Common myeloid progenitor, CD34-positive (primary cell): ENCODE results near the gene CACNA1A.
"Not testable (repeated sequence)": the region's sequence is repeated elsewhere in the genome, so short reads cannot be mapped to it uniquely, and the experiment has no call there.

Experiments used
- CTCF ChIA-PET: fragments of 350-600 bp; sonication (Branson Sonifier 250); formaldehyde crosslinking; loops from one replicate; lab custom pipeline; 2021; ENCODE audit warnings: antibody characterized with exemption; lab: Charles Lee
- POLR2A ChIA-PET: fragments of 350-600 bp; sonication (Branson Sonifier 250); formaldehyde crosslinking; loops from one replicate; lab custom pipeline; 2021; ENCODE audit warnings: antibody characterized with exemption; lab: Charles Lee
- DNase-seq, 3 donors: peaks; one replicate each; pipeline versions ENCODE4 v3.0.0 to v3.0.0-alpha.2; 2013
- H3K27ac ChIP-seq, 2 experiments: 1 replicate in 1 of 2; 2 replicates in 1 of 2; pipeline ENCODE4 v1.7.0; 2013; ENCODE audit warnings: inconsistent platforms in 2 of 2, low read length in 2 of 2, mild to moderate bottlenecking in 2 of 2, low read depth in 1 of 2, moderate library complexity in 1 of 2; ENCODE audit not compliant: severe bottlenecking in 2 of 2, insufficient read depth in 1 of 2, poor library complexity in 1 of 2
- H3K27me3 ChIP-seq, 5 experiments: replicated peaks in 2 of 5; 1 replicate in 3 of 5; 2 replicates in 2 of 5; pipeline versions ENCODE4 v1.6.1 to v1.7.0; 2013; ENCODE audit warnings: low read length in 4 of 5, mild to moderate bottlenecking in 2 of 5, moderate library complexity in 2 of 5, inconsistent platforms in 1 of 5; ENCODE audit not compliant: insufficient read depth in 5 of 5, control insufficient read depth in 4 of 5
- H3K36me3 ChIP-seq, 4 experiments: 1 replicate in 2 of 4; 2 replicates in 2 of 4; pipeline versions ENCODE4 v1.6.1 to v1.7.0; 2013; ENCODE audit warnings: low read length in 3 of 4, control low read depth in 1 of 4, mild to moderate bottlenecking in 1 of 4; ENCODE audit not compliant: control insufficient read depth in 4 of 4, insufficient read depth in 4 of 4
- H3K4me1 ChIP-seq, 4 experiments: 1 replicate in 3 of 4; 2 replicates in 1 of 4; pipeline versions ENCODE4 v1.6.1 to v1.7.1; 2013; ENCODE audit warnings: low read length in 3 of 4, mild to moderate bottlenecking in 3 of 4, control low read depth in 1 of 4, inconsistent platforms in 1 of 4, moderate library complexity in 1 of 4; ENCODE audit not compliant: control insufficient read depth in 4 of 4, insufficient read depth in 4 of 4; ENCODE audit errors: control extremely low read depth in 1 of 4
- H3K4me3 ChIP-seq, 7 experiments: 1 replicate in 4 of 7; 2 replicates in 3 of 7; pipeline versions ENCODE4 v1.5.1 to v1.7.0; 2013; ENCODE audit warnings: mild to moderate bottlenecking in 7 of 7, low read length in 6 of 7, moderate library complexity in 6 of 7, inconsistent platforms in 2 of 7, low read depth in 2 of 7, control low read depth in 1 of 7; ENCODE audit not compliant: insufficient read depth in 4 of 7, control insufficient read depth in 1 of 7; ENCODE audit errors: extremely low read depth in 1 of 7
- H3K9me3 ChIP-seq, 5 experiments: 1 replicate in 4 of 5; 2 replicates in 1 of 5; pipeline versions ENCODE4 v1.6.1 to v1.7.1; 2013; ENCODE audit warnings: low read length in 4 of 5, mild to moderate bottlenecking in 2 of 5, inconsistent platforms in 1 of 5, low read depth in 1 of 5, moderate library complexity in 1 of 5; ENCODE audit not compliant: control insufficient read depth in 4 of 5, insufficient read depth in 2 of 5; ENCODE audit errors: control extremely low read depth in 1 of 5
- WGBS: methylation state at CpG from one replicate; pipeline ENCODE4 v1.1.5; 2013; ENCODE audit not compliant: insufficient coverage; 5-methylcytosine and 5-hydroxymethylcytosine counted together

CACNA1A gene

DNA sequence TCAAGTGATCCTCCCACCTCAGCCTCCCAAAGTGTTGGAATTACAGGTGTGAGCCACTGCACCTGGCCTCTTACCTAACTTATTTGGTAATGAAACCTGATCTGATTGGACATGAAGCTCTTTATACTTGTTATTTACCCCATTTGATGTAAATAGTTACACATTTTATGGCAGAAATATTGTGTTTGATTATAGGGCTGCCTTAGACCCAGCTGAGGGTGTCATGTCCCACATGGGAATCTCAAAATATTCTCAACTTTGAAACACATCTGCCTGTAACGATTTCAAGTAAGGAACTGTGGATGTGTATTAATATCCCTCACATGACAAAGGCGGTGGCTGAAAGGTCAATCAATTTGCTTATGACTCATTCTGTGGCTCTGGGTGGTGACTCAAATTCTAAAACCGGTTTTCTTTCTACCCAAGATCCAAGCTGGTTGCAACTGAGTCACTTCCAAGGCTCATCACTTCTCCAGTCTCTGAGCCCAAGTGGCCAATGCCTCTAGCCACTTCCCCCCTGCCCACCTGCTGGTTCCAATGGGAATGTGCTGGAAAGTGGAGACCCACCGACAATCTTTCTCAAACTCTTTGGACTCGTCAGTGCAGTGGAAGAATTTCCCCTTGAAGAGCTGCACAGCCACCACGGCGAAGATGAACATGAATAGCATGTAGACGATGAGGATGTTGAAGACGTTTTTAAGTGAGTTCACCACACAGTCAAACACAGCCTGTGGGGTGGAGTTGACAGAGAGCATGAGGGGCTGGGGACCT is 245.2 kb downstream of the CACNA1A start:
- H3K4me3 ChIP-seq: no peak overlapping the region
- ChIA-PET POLR2A (interaction anchor here (0.8 kb wide), 1 partner anchor 160 kb away, joined by 4 read pairs; no protein-coding TSS in a partner anchor), CTCF (interaction anchor here (0.9 to 1.0 kb wide), 2 partner anchors 17 to 64 kb away, joined by 3 to 4 read pairs; no protein-coding TSS in a partner anchor)
- DNase-seq: peak in 1 of 3 donors; percentile 43
- no peaks in the 10 kb centered on the region for H3K36me3 ChIP-seq
- 87% methylated on average over 5 of the region's 9 CpGs for WGBS
- H3K27me3 ChIP-seq: peaks cover 0 to 3% (median 0%) of the 10 kb centered on the region in 5 experiments
- H3K9me3 ChIP-seq: peaks cover 0 to 4% (median 0%) of the 10 kb centered on the region in 5 experiments
- H3K4me1 ChIP-seq: no peaks in the 10 kb centered on the region
- no peak overlapping the region for H3K27ac ChIP-seq

DNA sequence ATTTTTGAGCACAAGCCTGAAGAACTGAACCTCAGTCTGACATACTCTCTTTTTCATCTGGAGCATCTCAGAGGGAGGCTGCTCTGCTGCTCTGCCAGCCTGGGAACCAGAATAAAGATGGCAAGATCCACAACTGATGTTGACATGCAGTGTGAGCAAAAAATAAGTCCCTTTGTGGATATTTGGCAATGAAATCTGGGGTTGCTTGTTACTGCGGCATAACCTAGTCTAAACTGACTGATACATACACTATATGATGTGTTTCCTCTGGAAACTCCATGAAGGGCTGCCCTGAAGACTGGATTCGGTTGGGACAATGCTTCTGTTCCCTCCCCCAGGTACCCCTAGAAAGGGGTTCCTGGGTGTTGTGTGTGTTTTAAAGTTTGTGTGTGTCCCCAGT is 249.4 kb downstream of the CACNA1A start:
- no peak for DNase-seq
- ChIA-PET POLR2A (no interaction called here), CTCF (no interaction called here)
- H3K27ac ChIP-seq: no peak overlapping the region
- H3K9me3 ChIP-seq: peaks cover 0 to 4% (median 0%) of the 10 kb centered on the region in 5 experiments
- H3K27me3 ChIP-seq: peaks cover 0 to 3% (median 0%) of the 10 kb centered on the region in 5 experiments
- H3K4me3 ChIP-seq: no peak overlapping the region
- no peaks in the 10 kb centered on the region for H3K4me1 ChIP-seq
- no peaks in the 10 kb centered on the region for H3K36me3 ChIP-seq
- no CpG with 5 or more reads among the region's 2 CpGs for WGBS

DNA sequence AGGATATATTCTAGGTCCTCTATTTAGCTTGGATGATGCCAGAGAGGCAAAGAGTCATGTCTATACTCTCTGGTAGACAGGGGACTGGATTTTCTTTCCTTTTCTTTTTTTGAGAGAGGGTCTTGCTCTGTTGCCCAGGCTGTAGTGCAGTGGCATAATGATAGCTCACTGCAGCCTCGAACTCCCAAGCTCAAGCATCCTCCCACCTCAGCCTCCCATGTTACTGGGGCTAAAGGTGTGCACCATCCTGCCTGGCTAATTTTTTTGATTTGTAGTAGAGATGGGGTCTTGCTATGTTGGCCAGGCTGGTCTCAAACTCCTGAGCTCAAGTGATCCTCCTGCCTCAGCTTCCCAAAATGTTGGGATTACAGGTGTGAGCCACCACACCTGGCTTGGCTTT is 249.9 kb downstream of the CACNA1A start:
- DNase-seq, H3K27me3 ChIP-seq, CTCF ChIA-PET, H3K27ac ChIP-seq, H3K36me3 ChIP-seq, H3K4me3 ChIP-seq, POLR2A ChIA-PET, H3K9me3 ChIP-seq, H3K4me1 ChIP-seq: not testable (repeated sequence)
- no CpG with 5 or more reads among the region's 1 CpG for WGBS

DNA sequence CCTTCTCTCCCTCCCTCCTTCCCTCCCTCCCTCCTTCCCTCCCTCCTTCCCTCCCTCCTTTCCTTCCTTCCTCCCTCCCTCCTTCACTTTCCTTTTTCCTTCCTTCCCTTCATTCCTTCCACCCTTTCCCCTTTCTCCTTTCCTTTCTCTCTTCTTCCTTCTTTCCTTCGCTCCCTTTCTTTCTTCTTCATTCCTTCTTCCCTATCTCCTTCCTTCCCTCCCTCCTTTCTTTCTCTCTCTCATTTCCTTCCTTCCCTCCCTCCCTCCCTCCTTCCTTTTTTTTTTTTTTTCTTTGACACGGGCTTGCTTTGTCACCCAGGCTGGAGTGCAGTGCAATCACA is 250.6 kb downstream of the CACNA1A start:
- POLR2A ChIA-PET: no interaction called here
- no peak overlapping the region for H3K27ac ChIP-seq
- peaks cover 0 to 4% (median 0%) of the 10 kb centered on the region in 5 experiments for H3K9me3 ChIP-seq
- peaks cover 0 to 3% (median 0%) of the 10 kb centered on the region in 5 experiments for H3K27me3 ChIP-seq
- no peaks in the 10 kb centered on the region for H3K4me1 ChIP-seq
- H3K36me3 ChIP-seq: no peaks in the 10 kb centered on the region
- CTCF ChIA-PET: no interaction called here
- 100% methylated on average over 1 of the region's 2 CpGs for WGBS
- no peak overlapping the region for H3K4me3 ChIP-seq
- DNase-seq: no peak

DNA sequence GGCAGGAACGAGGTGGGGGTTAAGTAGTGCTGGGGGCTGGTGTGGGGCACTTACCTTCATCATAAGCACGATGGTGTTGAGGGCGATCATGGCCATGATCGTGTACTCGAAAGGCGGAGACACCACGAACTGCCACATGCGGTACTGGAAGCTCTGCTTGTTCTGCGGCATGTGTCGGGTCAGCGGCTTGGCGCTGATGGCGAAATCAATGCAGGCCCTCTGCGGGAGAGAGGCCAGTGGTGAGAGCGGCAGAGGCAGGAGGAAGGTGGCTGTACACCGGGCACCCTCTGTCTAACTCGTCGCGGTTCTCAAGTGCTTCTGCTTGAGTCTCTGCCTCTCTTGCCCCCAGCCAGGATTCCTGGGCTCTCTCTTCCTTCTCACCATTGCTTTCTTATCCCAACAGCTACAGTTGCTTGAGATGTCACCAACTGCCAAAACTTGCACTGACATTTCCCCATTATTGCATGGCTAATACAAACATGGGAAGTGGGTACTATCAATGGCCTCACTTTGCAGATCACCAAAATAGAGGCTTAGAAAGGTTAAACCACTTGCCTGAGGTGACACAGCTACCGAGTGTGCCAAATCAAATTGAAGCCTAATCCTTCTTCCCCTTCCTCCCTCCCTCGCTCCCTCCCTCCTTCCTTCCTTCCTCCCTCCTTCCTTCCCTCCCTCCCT is 251.1 kb downstream of the CACNA1A start:
- CTCF ChIA-PET: interaction anchor here (1.2 kb wide), 1 partner anchor 73 kb away, joined by 4 read pairs; no protein-coding TSS in a partner anchor
- POLR2A ChIA-PET: no interaction called here
- peaks cover 0 to 4% (median 0%) of the 10 kb centered on the region in 5 experiments for H3K9me3 ChIP-seq

DNA sequence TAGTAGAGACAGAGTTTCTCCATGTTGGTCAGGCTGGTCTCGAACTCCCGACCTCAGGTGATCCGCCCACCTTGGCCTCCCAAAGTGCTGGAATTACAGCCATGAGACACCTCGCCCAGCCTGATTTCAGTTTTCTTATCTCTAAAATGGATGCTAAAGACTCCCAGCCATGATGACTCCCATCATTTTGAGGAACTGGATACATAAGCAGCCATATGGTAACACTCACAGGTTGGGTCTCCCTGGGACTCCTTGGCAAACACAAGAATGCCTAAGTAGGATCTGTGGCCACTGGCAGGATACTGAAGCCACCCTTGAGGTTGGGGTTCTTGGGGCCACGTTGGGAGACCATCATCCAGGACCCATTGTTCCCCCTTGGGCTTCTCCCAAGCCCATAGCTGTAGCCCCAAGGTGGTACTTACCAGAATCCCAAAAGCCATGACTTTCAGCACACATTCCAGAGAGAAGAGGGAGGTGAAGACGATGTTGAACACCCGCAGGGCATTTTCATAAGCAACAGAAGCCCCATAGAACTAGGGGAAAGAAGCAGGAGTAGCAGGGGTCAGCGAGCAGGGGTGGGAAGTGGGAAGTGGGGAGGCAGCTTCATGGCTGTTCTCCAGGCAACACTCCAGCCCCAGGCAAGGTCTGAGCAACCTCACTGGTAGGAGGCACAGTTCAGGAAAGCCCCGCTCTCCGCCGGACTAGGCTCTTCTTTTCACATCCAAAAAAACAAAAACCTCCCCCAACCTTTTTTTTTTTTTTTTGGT is 253.5 kb downstream of the CACNA1A start:
- POLR2A ChIA-PET: no interaction called here
- no peaks in the 10 kb centered on the region for H3K36me3 ChIP-seq
- no peaks in the 10 kb centered on the region for H3K4me1 ChIP-seq
- 88% methylated on average over 11 of the region's 11 CpGs for WGBS
- H3K27me3 ChIP-seq: peaks cover 0 to 3% (median 0%) of the 10 kb centered on the region in 5 experiments
- no peak overlapping the region for H3K4me3 ChIP-seq
- no peak overlapping the region for H3K27ac ChIP-seq
- no peak for DNase-seq
- CTCF ChIA-PET: interaction anchor here (2.0 kb wide), 1 partner anchor 9 kb away, joined by 5 read pairs; no protein-coding TSS in a partner anchor
- peaks cover 0 to 4% (median 0%) of the 10 kb centered on the region in 5 experiments for H3K9me3 ChIP-seq

More for the DNA sequence above, 251.1 kb downstream of the CACNA1A start:
- Histone ChIP-seq H3K27me3 (peaks cover 0 to 3% (median 0%) of the 10 kb centered on the region in 5 experiments), H3K27ac (no peak overlapping the region), H3K4me3 (no peak overlapping the region), H3K36me3 (no peaks in the 10 kb centered on the region), H3K4me1 (no peaks in the 10 kb centered on the region)
- DNase-seq: no peak
- 91% methylated on average over 20 of the region's 21 CpGs for WGBS
